H9 (cell line): ENCODE results near the gene CADM1. TPM values are rescaled to one million over a fixed set of nuclear protein-coding genes. Genes with fewer than 3 reads are reported as not detected.

Experiments
- DNase-seq: peaks from one replicate; pipeline ENCODE4 v3.0.0-alpha.2; 2017
- H2AFZ ChIP-seq: one replicate; pipeline ENCODE4 v1.6.1; 2013; ENCODE audit warnings: mild to moderate bottlenecking, low read length, control low read depth, moderate library complexity
- H2AK5ac ChIP-seq: 2 replicates; pipeline ENCODE4 v1.6.1; 2013; ENCODE audit warnings: low read length, control low read depth, mixed read lengths; ENCODE audit not compliant: insufficient read length
- H2BK120ac ChIP-seq: one replicate; pipeline ENCODE4 v1.6.1; 2013; ENCODE audit warnings: low read depth, mild to moderate bottlenecking, low read length, control low read depth, inconsistent platforms; ENCODE audit not compliant: poor library complexity, severe bottlenecking
- H2BK12ac ChIP-seq: 2 replicates; pipeline ENCODE4 v1.6.1; 2013; ENCODE audit warnings: low read length, control low read depth, mixed read lengths, low read depth; ENCODE audit not compliant: insufficient read length
- H2BK15ac ChIP-seq: 2 replicates; pipeline ENCODE4 v1.6.1; 2013; ENCODE audit warnings: low read depth, low read length, control low read depth
- H2BK20ac ChIP-seq: one replicate; pipeline ENCODE4 v1.6.1; 2013; ENCODE audit warnings: low read depth, mild to moderate bottlenecking, low read length, control low read depth, inconsistent platforms; ENCODE audit not compliant: poor library complexity, severe bottlenecking
- H2BK5ac ChIP-seq: 2 replicates; pipeline ENCODE4 v1.6.1; 2013; ENCODE audit warnings: low read length, control low read depth, mixed read lengths; ENCODE audit not compliant: insufficient read length
- H3K14ac ChIP-seq: 2 replicates; pipeline ENCODE4 v1.6.1; 2013; ENCODE audit warnings: low read length, control low read depth; ENCODE audit not compliant: insufficient read depth
- H3K18ac ChIP-seq: 2 replicates; pipeline ENCODE4 v1.6.1; 2013; ENCODE audit warnings: low read depth, mild to moderate bottlenecking, mixed read lengths, low read length, control low read depth; ENCODE audit not compliant: insufficient read length
- H3K23ac ChIP-seq: 2 replicates; pipeline ENCODE4 v1.6.1; 2013; ENCODE audit warnings: low read length, control low read depth, mixed read lengths, low read depth; ENCODE audit not compliant: insufficient read length
- H3K23me2 ChIP-seq: 2 replicates; pipeline ENCODE4 v1.6.1; 2013; ENCODE audit warnings: low read depth, mild to moderate bottlenecking, mixed read lengths, low read length, control low read depth; ENCODE audit not compliant: insufficient read length, poor library complexity, severe bottlenecking
- H3K27ac ChIP-seq: 2 replicates; pipeline ENCODE4 v1.5.1; 2013; ENCODE audit warnings: low read length, control low read depth, mixed read lengths, low read depth; ENCODE audit not compliant: insufficient read length
- H3K27me3 ChIP-seq: 2 replicates; pipeline ENCODE4 v1.6.1; 2013; ENCODE audit warnings: low read length, control low read depth, inconsistent platforms; ENCODE audit not compliant: insufficient read depth
- H3K4ac ChIP-seq: 2 replicates; pipeline ENCODE4 v1.6.1; 2013; ENCODE audit warnings: low read depth, mild to moderate bottlenecking, control low read depth, inconsistent platforms, low read length, moderate library complexity
- H3K4me1 ChIP-seq: 2 replicates; pipeline ENCODE4 v1.6.1; 2013; ENCODE audit warnings: low read length, control low read depth, inconsistent platforms; ENCODE audit not compliant: insufficient read depth
- H3K4me2 ChIP-seq: 2 replicates; pipeline ENCODE4 v1.6.1; 2013; ENCODE audit warnings: low read length, control low read depth, mixed read lengths; ENCODE audit not compliant: insufficient read length, insufficient read depth
- H3K56ac ChIP-seq: 2 replicates; pipeline ENCODE4 v1.6.1; 2013; ENCODE audit warnings: low read depth, mild to moderate bottlenecking, mixed read lengths, low read length, control low read depth; ENCODE audit not compliant: insufficient read length
- H3K79me1 ChIP-seq: 2 replicates; pipeline ENCODE4 v1.6.1; 2013; ENCODE audit warnings: low read depth, mild to moderate bottlenecking, moderate library complexity, low read length, control low read depth, inconsistent platforms; ENCODE audit not compliant: insufficient read depth, poor library complexity, severe bottlenecking
- H3K79me2 ChIP-seq: 2 replicates; pipeline ENCODE4 v1.6.1; 2013; ENCODE audit warnings: low read length, control low read depth, inconsistent platforms; ENCODE audit not compliant: insufficient read depth
- H3K9ac ChIP-seq: 2 replicates; pipeline ENCODE4 v1.6.1; 2013; ENCODE audit warnings: low read length, control low read depth, mixed read lengths; ENCODE audit not compliant: insufficient read length; ENCODE audit errors: extremely low read depth
- H3K9me3 ChIP-seq: one replicate; pipeline ENCODE4 v1.6.1; 2013; ENCODE audit warnings: low read depth, low read length, inconsistent platforms; ENCODE audit not compliant: control insufficient read depth
- H3T11ph ChIP-seq: one replicate; pipeline ENCODE4 v1.6.1; 2013; ENCODE audit warnings: mild to moderate bottlenecking, low read length, control low read depth, inconsistent platforms
- H4K20me1 ChIP-seq: one replicate; pipeline ENCODE4 v1.6.1; 2013; ENCODE audit not compliant: control insufficient read depth, insufficient read length, insufficient read depth
- H4K5ac ChIP-seq: 2 replicates; pipeline ENCODE4 v1.6.1; 2013; ENCODE audit warnings: low read depth, mild to moderate bottlenecking, mixed read lengths, low read length, control low read depth; ENCODE audit not compliant: insufficient read length
- H4K8ac ChIP-seq: replicated peaks from 2 replicates; pipeline ENCODE4 v1.6.1; 2013; ENCODE audit warnings: low read length, control low read depth, mixed read lengths, low read depth; ENCODE audit not compliant: insufficient read length
- H4K91ac ChIP-seq: 2 replicates; pipeline ENCODE4 v1.6.1; 2013; ENCODE audit warnings: low read depth, mild to moderate bottlenecking, moderate library complexity, mixed read lengths, low read length, control low read depth; ENCODE audit not compliant: insufficient read length
- H3K27ac Mint-ChIP-seq, 3 experiments: 2 replicates in 2 of 3; 3 replicates in 1 of 3; pipeline ENCODE4 v1.8.0; 2020 to 2021; ENCODE audit warnings: mixed read lengths in 3 of 3, mild to moderate bottlenecking in 1 of 3, moderate library complexity in 1 of 3
- H3K27me3 Mint-ChIP-seq: 2 replicates; pipeline ENCODE4 v1.8.0; 2021; ENCODE audit warnings: low read depth, mild to moderate bottlenecking, moderate library complexity, mixed read lengths
- H3K36me3 Mint-ChIP-seq, 3 experiments: 2 replicates in 2 of 3; 3 replicates in 1 of 3; pipeline ENCODE4 v1.8.0; 2020 to 2021; ENCODE audit warnings: low read depth in 3 of 3, mixed read lengths in 3 of 3; ENCODE audit not compliant: insufficient read depth in 1 of 3
- H3K4me1 Mint-ChIP-seq, 2 experiments: 2 replicates each; pipeline ENCODE4 v1.8.0; 2020; ENCODE audit warnings: mixed read lengths in 2 of 2
- H3K4me3 Mint-ChIP-seq, 2 experiments: 2 replicates in 1 of 2; 3 replicates in 1 of 2; pipeline ENCODE4 v1.8.0; 2020 to 2021; ENCODE audit warnings: mild to moderate bottlenecking in 2 of 2, mixed read lengths in 2 of 2, moderate library complexity in 1 of 2
- H3K9me3 Mint-ChIP-seq, 2 experiments: 2 replicates in 1 of 2; 3 replicates in 1 of 2; pipeline ENCODE4 v1.8.0; 2020; ENCODE audit warnings: mild to moderate bottlenecking in 2 of 2, mixed read lengths in 2 of 2, moderate library complexity in 1 of 2
- CTCF ChIP-seq: fragments of 200-600 bp; sonication (generic); conservative IDR thresholded peaks from 3 replicates; pipeline ENCODE4 v1.8.0; 2021; ENCODE audit warnings: antibody characterized with exemption, mild to moderate bottlenecking
- WGBS: extraction: QIAGEN DNeasy Blood & Tissue Kit; methylation state at CpG from one replicate; pipeline ENCODE4 v1.1.7; 2013; ENCODE audit warnings: missing lambda C conversion rate, low lambda C conversion rate, mixed read lengths; ENCODE audit not compliant: insufficient read length; ENCODE audit errors: extremely low coverage; 5-methylcytosine and 5-hydroxymethylcytosine counted together
- total RNA-seq: library from RNA; stranded (reverse); gene quantifications from 2 replicates; pipeline ENCODE4 v1.2.1, GENCODE V29; 2021

CADM1 gene
- total RNA-seq, 1 experiment from 2014 or later = 11.9 TPM

GRCh38 chr11:115454525-115454924, 49.7 kb downstream of the CADM1 start:
- H3K23ac ChIP-seq = no peak overlapping the region
- Mint-ChIP-seq H3K4me1 (peaks cover 18 to 29% of the 10 kb centered on the region in 2 experiments), H3K27me3 (peaks cover 4% of the 10 kb centered on the region), H3K36me3 (no peaks in the 10 kb centered on the region), H3K4me3 (no peak overlapping the region), H3K9me3 (no peaks in the 10 kb centered on the region), H3K27ac (no peak overlapping the region)
- H3K14ac ChIP-seq = no peak overlapping the region
- H3K9me3 ChIP-seq = no peaks in the 10 kb centered on the region
- H2AK5ac ChIP-seq = no peak overlapping the region
- H2BK15ac ChIP-seq = no peak overlapping the region
- no CpG with 5 or more reads among the region's 1 CpG for WGBS
- H2BK20ac ChIP-seq = no peak overlapping the region
- H4K91ac ChIP-seq = no peak overlapping the region
- H2AFZ ChIP-seq = no peak overlapping the region
- H4K5ac ChIP-seq = no peak overlapping the region
- no peak overlapping the region for H3K27ac ChIP-seq
- H3K18ac ChIP-seq = no peak overlapping the region
- H3K4me1 ChIP-seq = peaks cover 2% of the 10 kb centered on the region; the same call in 1 of the 2 replicates
- no peak overlapping the region for H4K8ac ChIP-seq
- no peak for TF ChIP-seq CTCF
- no peak for DNase-seq
- no peak overlapping the region for H2BK12ac ChIP-seq
- H3K4me2 ChIP-seq = no peak overlapping the region
- no peak overlapping the region for H2BK5ac ChIP-seq
- no peak overlapping the region for H2BK120ac ChIP-seq
- H3K79me1 ChIP-seq = no peaks in the 10 kb centered on the region
- H3K9ac ChIP-seq = no peak overlapping the region
- H3K56ac ChIP-seq = no peak overlapping the region
- no peaks in the 10 kb centered on the region for H3K27me3 ChIP-seq
- no peak overlapping the region for H3K4ac ChIP-seq
- H3K79me2 ChIP-seq = no peaks in the 10 kb centered on the region
- H3K23me2 ChIP-seq = no peaks in the 10 kb centered on the region
- H3T11ph ChIP-seq = no peak overlapping the region
- H4K20me1 ChIP-seq = no peaks in the 10 kb centered on the region
